Urinary bladder (tissue), 4 donors: ENCODE measurements around the gene SAMD13. TPM values are rescaled to one million over a fixed set of nuclear protein-coding genes. Genes with fewer than 3 reads are reported as not detected.

Experiments
- DNase-seq: peaks from one replicate; pipeline ENCODE4 v3.0.0-alpha.2; 2015; ENCODE audit errors: extremely low spot score
- H3K27ac ChIP-seq: one replicate; pipeline ENCODE4 v1.5.1; 2013; ENCODE audit warnings: low read depth, mild to moderate bottlenecking, moderate library complexity
- H3K36me3 ChIP-seq: one replicate; pipeline ENCODE4 v1.6.1; 2013; ENCODE audit warnings: mild to moderate bottlenecking, moderate library complexity; ENCODE audit not compliant: insufficient read depth
- H3K4me1 ChIP-seq: one replicate; pipeline ENCODE4 v1.6.1; 2013; ENCODE audit warnings: mild to moderate bottlenecking, moderate library complexity; ENCODE audit not compliant: insufficient read depth
- H3K4me3 ChIP-seq: one replicate; pipeline ENCODE4 v1.5.1; 2013; ENCODE audit warnings: low read depth, low read length
- WGBS: extraction: QIAGEN DNeasy Blood & Tissue Kit; methylation state at CpG from one replicate; pipeline ENCODE4 v1.1.7; 2013; 5-methylcytosine and 5-hydroxymethylcytosine counted together
- polyA plus RNA-seq: library from polyadenylated mRNA; stranded (reverse); fragments of 200-250 nt; gene quantifications from one replicate; pipeline ENCODE4 v1.2.3, GENCODE V29; 2013
- total RNA-seq: library from RNA; depleted of rRNA; stranded (reverse); fragments of >200 nt; gene quantifications from one replicate; pipeline ENCODE4 v1.2.3, GENCODE V29; 2014
- donor health status: healthy with polysubstance abuse.
- donor health status: healthy.

The SAMD13 gene
- total and polyA plus RNA-seq, 2 donors: 1.2 to 8.1 TPM

- H3K27ac ChIP-seq: no peak overlapping the region
- H3K4me1 ChIP-seq: no peaks in the 10 kb centered on the region
- H3K36me3 ChIP-seq: no peaks in the 10 kb centered on the region
- WGBS: 97% methylated on average over 3 of the region's 3 CpGs
- no peak overlapping the region for H3K4me3 ChIP-seq
- DNase-seq: no peak
These were observed 6.8 kb upstream of the SAMD13 start for GRCh38 chr1:84294751-84295150.

- Histone ChIP-seq H3K4me3 (peak overlapping the region; percentile 73), H3K4me1 (no peaks in the 10 kb centered on the region), H3K27ac (no peak overlapping the region), H3K36me3 (no peaks in the 10 kb centered on the region)
- 65% methylated on average over 10 of the region's 10 CpGs for whole genome bisulfite sequencing
- no peak for DNase-seq
These were observed 3.8 kb upstream of the SAMD13 start for GRCh38 chr1:84297546-84298244.

- peak overlapping the region; percentile 73 for H3K4me3 ChIP-seq
- no peaks in the 10 kb centered on the region for H3K36me3 ChIP-seq
- DNase-seq: no peak
- WGBS: under 1% methylated on average over 34 of the region's 34 CpGs
- H3K4me1 ChIP-seq: no peaks in the 10 kb centered on the region
- peak overlapping the region; percentile 58 for H3K27ac ChIP-seq
These were observed 3.2 kb upstream of the SAMD13 start for GRCh38 chr1:84298328-84298683.

- 2% methylated on average over 50 of the region's 50 CpGs for WGBS
- H3K27ac ChIP-seq: peak overlapping the region; percentile 58
- no peak for DNase-seq
- H3K4me1 ChIP-seq: no peaks in the 10 kb centered on the region
- H3K4me3 ChIP-seq: peak overlapping the region; percentile 73
- H3K36me3 ChIP-seq: no peaks in the 10 kb centered on the region
These were observed 2.6 kb upstream of the SAMD13 start for GRCh38 chr1:84298684-84299535.

GRCh38 chr1:84299536-84300170, 1.9 kb upstream of the SAMD13 start:
- no peaks in the 10 kb centered on the region for H3K4me1 ChIP-seq
- no peak for DNase-seq
- no peak overlapping the region for H3K4me3 ChIP-seq
- H3K27ac ChIP-seq: no peak overlapping the region
- 18% methylated on average over 4 of the region's 4 CpGs for WGBS
- no peaks in the 10 kb centered on the region for H3K36me3 ChIP-seq

- Histone ChIP-seq H3K4me1 (no peaks in the 10 kb centered on the region), H3K27ac (no peak overlapping the region), H3K4me3 (no peak overlapping the region), H3K36me3 (no peaks in the 10 kb centered on the region)
- WGBS: 76% methylated on average over 1 of the region's 1 CpG
- no peak for DNase-seq
These were observed 1.0 kb upstream of the SAMD13 start for GRCh38 chr1:84300501-84300900.

- no peak overlapping the region for H3K4me3 ChIP-seq
- H3K4me1 ChIP-seq: no peaks in the 10 kb centered on the region
- WGBS: 28% methylated on average over 6 of the region's 6 CpGs
- no peak for DNase-seq
- H3K36me3 ChIP-seq: no peaks in the 10 kb centered on the region
- H3K27ac ChIP-seq: no peak overlapping the region
These were observed 377 bp downstream of the SAMD13 start for GRCh38 chr1:84301785-84302385.

- no peak overlapping the region for H3K27ac ChIP-seq
- no peak for DNase-seq
- no peaks in the 10 kb centered on the region for H3K36me3 ChIP-seq
- H3K4me1 ChIP-seq: no peaks in the 10 kb centered on the region
- peak overlapping the region; percentile 8 for H3K4me3 ChIP-seq
- WGBS: 12% methylated on average over 3 of the region's 3 CpGs
These were observed 1.9 kb downstream of the SAMD13 start for GRCh38 chr1:84303314-84303830.

- H3K27ac ChIP-seq: no peak overlapping the region
- no peak for DNase-seq
- H3K36me3 ChIP-seq: no peaks in the 10 kb centered on the region
- no peak overlapping the region for H3K4me3 ChIP-seq
- H3K4me1 ChIP-seq: no peaks in the 10 kb centered on the region
- WGBS: 97% methylated on average over 2 of the region's 2 CpGs
These were observed 5.9 kb downstream of the SAMD13 start for GRCh38 chr1:84307398-84307797.

GRCh38 chr1:84311296-84311695, 9.8 kb downstream of the SAMD13 start:
- 81% methylated on average over 2 of the region's 2 CpGs for WGBS
- Histone ChIP-seq H3K4me3 (no peak overlapping the region), H3K4me1 (no peaks in the 10 kb centered on the region), H3K36me3 (no peaks in the 10 kb centered on the region), H3K27ac (no peak overlapping the region)
- no peak for DNase-seq

- H3K4me3 ChIP-seq: no peak overlapping the region
- 69% methylated on average over 1 of the region's 1 CpG for WGBS
- no peaks in the 10 kb centered on the region for H3K36me3 ChIP-seq
- no peaks in the 10 kb centered on the region for H3K4me1 ChIP-seq
- H3K27ac ChIP-seq: no peak overlapping the region
- no peak for DNase-seq
These were observed 18.2 kb downstream of the SAMD13 start for GRCh38 chr1:84319662-84320061.

GRCh38 chr1:84327830-84328229, 26.3 kb downstream of the SAMD13 start:
- 84% methylated on average over 3 of the region's 3 CpGs for WGBS

GRCh38 chr1:84330125-84330984, 28.8 kb downstream of the SAMD13 start:
- DNase-seq: no peak
- Histone ChIP-seq H3K4me1 (no peaks in the 10 kb centered on the region), H3K36me3 (no peaks in the 10 kb centered on the region), H3K4me3 (no peak overlapping the region), H3K27ac (no peak overlapping the region)
- WGBS: 94% methylated on average over 2 of the region's 2 CpGs

More at GRCh38 chr1:84327830-84328229, 26.3 kb downstream of the SAMD13 start:
- no peaks in the 10 kb centered on the region for H3K36me3 ChIP-seq
- no peak overlapping the region for H3K27ac ChIP-seq
- no peak overlapping the region for H3K4me3 ChIP-seq
- no peaks in the 10 kb centered on the region for H3K4me1 ChIP-seq
- DNase-seq: no peak
